Bone marrow (tissue), 2 donors: Measurements from ENCODE around the gene CIAPIN1.
A peak's percentile ranks its signal among the peaks of the same experiment; 100 is the strongest.
"Not testable (repeated sequence)": the region's sequence is repeated elsewhere in the genome, so short reads cannot be mapped to it uniquely, and the experiment has no call there.

Experiments
- DNase-seq, 2 donors: peaks; one replicate each; lab custom pipeline; 2025; lab: John Stamatoyannopoulos, UW

CIAPIN1 gene

GRCh38 chr16:57406881-57407280, 40.3 kb downstream of the CIAPIN1 start:
- DNase-seq = peak in 1 of 2 donors; percentile 16

GRCh38 chr16:57405097-57405496, 42.1 kb downstream of the CIAPIN1 start:
- DNase-seq = no peak

GRCh38 chr16:57403965-57404817, 43.0 kb downstream of the CIAPIN1 start, which contains the start of gene CCL17:
CCL17 (plus strand) TSS chr16:57404767; CDS start chr16:57413933, 9,166 bp downstream.
- DNase-seq = no peak

- DNase-seq = no peak
These were observed 45.1 kb downstream of the CIAPIN1 start for GRCh38 chr16:57401943-57402640.

- not testable (repeated sequence) for DNase-seq
These were observed 49.7 kb downstream of the CIAPIN1 start for GRCh38 chr16:57397493-57397892.

- no peak for DNase-seq
These were observed 50.4 kb downstream of the CIAPIN1 start for GRCh38 chr16:57396786-57397185.

GRCh38 chr16:57395026-57395425, 52.2 kb downstream of the CIAPIN1 start:
- no peak for DNase-seq

- no peak for DNase-seq
These were observed 52.7 kb downstream of the CIAPIN1 start for GRCh38 chr16:57394444-57394843.

GRCh38 chr16:57392694-57393093, 54.5 kb downstream of the CIAPIN1 start:
- no peak for DNase-seq

GRCh38 chr16:57391708-57392107, 55.5 kb downstream of the CIAPIN1 start:
- no peak for DNase-seq

GRCh38 chr16:57391300-57391699, 55.9 kb downstream of the CIAPIN1 start:
- DNase-seq = no peak

- DNase-seq = no peak
These were observed 56.4 kb downstream of the CIAPIN1 start for GRCh38 chr16:57390636-57391295.

GRCh38 chr16:57389087-57389468, 58.1 kb downstream of the CIAPIN1 start:
- no peak for DNase-seq

- DNase-seq = no peak
These were observed 58.7 kb downstream of the CIAPIN1 start for GRCh38 chr16:57388359-57389086.

GRCh38 chr16:57387598-57388354, 59.4 kb downstream of the CIAPIN1 start:
- DNase-seq = no peak

- no peak for DNase-seq
These were observed 60.7 kb downstream of the CIAPIN1 start for GRCh38 chr16:57386381-57386951.

GRCh38 chr16:57385083-57385482, 62.1 kb downstream of the CIAPIN1 start:
- no peak for DNase-seq

GRCh38 chr16:57384248-57385070, 62.7 kb downstream of the CIAPIN1 start:
- peak; percentile 8 to 16 for DNase-seq

GRCh38 chr16:57383276-57384247, 63.6 kb downstream of the CIAPIN1 start:
- no peak for DNase-seq
